ENCODE results near the gene COL18A1.

The COL18A1 gene

DNA sequence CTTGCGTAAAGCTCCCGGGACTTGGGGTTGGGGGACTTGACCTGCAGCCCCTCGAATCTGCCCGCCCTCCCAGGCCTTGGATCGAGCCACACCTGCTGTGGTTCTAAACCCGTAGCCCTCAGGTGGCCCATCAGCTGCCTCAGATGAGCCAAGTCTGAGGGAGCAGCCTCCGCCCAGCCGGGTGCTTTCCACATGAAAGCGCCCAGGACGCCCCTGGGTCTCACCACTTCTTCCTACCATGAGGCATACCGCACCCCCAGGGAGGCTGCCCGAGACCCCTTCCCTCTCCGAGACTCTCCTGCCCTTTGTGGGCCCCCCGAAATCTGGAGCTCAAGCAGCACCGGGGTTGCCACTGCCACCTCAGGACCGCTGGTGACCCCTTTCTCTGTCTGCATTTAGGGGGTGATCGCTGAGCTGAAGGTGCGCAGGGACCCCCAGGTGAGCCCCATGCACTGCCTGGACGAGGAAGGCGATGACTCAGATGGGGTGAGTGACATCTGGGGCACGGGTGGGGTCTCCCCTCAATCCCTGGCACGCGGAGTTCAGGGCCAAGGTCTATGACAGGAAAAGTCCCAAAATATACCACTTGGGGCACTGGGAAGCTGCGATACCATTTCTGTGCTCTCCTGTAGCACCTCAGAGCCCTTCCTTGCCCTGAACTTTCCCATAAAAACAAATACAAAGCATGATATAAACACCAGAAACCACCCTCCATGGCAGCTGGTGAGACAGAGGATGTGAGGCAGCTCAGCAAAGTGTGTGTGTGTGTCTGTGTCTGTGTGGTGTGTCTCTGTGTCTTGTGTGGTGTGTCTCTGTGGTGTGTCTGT lies 68.7 kb downstream of the COL18A1 start:
- DNase-seq (ENCODE audit: low read depth, low spot score): no peak
- H3K27ac ChIP-seq: no peak overlapping the region

DNA sequence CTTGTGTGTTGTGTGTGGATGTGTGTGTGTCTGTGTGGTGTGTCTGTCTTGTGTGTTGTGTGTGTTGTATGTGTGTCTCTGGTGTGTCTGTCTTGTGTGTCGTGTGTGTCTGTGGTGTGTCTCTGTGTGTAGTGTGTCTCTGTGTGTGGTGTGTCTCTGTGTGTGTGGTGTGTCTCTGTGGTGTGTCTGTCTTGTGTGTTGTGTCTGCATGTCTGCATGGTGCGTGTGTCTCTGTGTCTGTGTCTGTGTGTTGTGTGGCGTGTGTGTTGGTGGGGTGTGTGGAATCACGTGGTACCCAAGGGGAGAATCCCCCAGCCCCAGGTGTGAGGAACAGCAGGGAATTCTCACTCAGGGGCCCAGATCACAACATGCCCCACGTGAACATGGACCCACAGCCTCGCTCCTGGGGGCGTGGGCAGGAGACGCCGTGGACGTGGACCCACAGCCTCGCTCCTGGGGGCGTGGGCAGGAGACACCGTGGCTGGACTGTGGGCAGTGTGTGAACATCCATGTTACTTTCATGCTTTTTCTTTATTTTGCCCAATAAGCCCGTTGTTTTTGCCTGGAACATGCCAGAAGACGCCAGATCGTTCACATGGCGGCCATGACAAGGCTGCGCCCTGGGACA lies 69.5 kb downstream of the COL18A1 start:
- no peak for DNase-seq (ENCODE audit: low read depth, low spot score)
- no peak overlapping the region for H3K27ac ChIP-seq

DNA sequence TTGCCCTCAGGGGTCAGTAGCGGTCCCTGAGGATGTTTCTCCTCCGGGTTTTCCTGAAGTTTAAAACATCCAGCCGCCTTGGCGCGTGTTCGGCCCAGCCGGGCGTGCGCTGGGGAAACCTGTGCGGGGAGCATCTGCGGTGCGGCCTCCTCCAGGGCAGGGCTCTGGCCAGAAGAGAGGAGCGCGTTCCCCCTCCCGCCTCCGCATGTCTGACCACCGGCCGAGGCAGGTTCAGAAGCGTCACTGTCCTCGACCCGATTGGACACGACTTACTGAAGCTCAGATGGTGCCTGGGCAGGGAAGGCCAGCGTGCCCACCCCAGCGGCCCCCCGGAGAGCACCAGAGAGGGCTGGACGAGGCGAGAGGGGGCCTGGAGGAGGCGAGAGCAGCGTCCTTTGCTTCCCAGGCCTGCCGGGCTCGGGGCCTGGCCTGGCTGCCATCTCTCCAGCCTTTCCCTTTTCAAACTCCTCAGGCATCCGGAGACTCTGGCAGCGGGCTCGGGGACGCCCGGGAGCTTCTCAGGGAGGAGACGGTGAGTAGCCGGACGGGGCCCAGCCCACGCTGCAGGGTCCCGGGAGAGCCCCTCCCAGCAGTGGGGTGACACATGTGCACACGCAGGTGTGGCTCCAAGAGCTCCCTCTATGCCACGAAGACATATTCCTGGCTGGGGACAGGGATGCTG lies 70.2 kb downstream of the COL18A1 start:
- no peak for DNase-seq (ENCODE audit: low read depth, low spot score)
- H3K27ac ChIP-seq: no peak overlapping the region

DNA sequence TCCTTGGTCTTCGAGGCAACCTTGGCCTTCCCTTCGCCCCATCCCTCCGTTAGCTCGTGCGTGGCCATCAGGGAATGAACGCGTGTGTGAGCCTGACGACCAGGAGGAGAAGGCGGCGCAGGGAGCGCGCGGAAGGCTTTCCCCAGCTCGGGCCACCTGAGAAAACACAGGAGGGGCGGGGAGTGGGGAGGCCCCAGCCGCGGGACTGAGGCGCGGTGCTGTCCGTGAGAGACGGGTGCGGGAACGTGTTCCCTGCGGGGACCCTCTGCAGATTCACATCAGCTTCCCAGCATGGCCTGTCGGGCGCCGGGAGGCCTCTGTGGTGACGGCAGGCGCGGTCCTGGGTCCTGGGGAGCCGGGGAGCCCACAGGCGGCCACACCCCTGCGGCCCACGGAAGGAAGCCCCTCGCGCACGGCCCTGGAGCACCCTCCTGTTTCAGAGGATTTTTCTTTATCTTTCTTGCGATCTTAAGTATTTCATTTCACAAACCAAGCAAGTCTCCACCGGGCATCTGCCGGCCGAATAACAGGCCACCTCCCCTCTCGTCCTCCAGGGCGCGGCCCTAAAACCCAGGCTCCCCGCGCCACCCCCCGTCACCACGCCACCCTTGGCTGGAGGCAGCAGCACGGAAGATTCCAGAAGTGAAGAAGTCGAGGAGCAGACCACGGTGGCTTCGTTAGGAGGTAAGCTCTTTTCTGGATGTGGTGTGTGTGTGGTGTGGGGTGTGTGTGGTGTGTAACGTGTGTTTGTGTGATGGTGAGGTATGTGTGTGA lies 71.0 kb downstream of the COL18A1 start:
- DNase-seq (ENCODE audit: low read depth, low spot score): no peak
- no peak overlapping the region for H3K27ac ChIP-seq

DNA sequence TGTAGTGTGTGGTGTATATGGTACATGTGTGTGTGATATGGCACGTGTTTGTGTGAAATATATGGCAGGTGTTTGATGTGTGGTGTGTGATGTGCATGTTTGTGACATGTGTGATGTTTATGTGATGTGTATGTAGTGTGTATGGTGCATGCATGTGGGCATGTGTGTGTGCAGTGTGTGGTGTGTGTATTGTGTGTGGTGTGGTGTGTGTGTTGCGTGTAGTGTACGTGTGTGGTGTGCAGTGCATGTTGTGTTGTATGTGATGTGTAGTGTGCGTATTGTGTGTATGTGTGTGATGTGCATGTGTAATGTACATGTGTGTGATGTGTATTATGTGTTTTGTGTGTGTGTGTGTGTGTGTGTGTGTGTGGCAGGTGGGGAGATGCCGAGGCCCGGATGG lies 71.6 kb downstream of the COL18A1 start:
- no peak overlapping the region for H3K27ac ChIP-seq

DNA sequence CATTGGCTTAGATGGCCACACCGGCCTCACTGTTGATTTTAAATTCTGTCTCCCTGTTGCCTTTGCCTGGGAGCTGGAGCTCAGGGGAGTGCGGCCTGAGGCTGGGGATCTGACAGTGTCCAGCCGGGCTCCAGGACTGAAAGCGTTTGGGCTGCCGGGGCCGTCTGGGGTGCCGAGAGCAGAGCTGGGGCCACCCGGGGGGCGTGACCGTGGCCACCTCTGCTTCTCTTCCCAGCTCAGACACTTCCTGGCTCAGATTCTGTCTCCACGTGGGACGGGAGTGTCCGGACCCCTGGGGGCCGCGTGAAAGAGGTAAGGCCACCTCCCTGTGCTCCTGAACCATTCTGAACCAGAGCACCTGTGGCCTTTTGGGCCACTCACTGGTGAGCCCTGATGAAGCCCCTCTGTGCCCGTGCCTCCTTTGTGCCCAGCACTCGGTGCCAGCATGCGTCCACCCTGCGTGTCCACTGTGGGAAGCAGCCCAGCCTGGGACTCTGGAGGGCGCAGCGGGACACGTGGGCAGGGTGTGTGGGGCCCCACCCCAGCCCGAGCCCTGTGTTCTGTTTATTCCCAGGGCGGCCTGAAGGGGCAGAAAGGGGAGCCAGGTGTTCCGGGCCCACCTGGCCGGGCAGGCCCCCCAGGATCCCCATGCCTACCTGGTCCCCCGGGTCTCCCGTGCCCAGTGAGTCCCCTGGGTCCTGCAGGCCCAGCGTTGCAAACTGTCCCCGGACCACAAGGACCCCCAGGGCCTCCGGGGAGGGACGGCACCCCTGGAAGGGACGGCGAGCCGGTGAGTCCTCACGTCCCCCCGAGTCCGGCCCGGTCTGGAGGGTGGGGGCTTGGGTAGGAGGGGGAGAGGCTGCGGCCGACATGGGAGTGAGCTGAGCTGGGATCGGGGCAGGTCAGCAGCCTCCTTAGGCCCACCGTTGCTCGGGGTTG lies 72.5 kb downstream of the COL18A1 start:
- DNase-seq (ENCODE audit: low read depth, low spot score): no peak
- H3K27ac ChIP-seq: no peak overlapping the region

More for the DNA sequence above, 71.6 kb downstream of the COL18A1 start:
- DNase-seq (ENCODE audit: low read depth, low spot score): no peak

DNA sequence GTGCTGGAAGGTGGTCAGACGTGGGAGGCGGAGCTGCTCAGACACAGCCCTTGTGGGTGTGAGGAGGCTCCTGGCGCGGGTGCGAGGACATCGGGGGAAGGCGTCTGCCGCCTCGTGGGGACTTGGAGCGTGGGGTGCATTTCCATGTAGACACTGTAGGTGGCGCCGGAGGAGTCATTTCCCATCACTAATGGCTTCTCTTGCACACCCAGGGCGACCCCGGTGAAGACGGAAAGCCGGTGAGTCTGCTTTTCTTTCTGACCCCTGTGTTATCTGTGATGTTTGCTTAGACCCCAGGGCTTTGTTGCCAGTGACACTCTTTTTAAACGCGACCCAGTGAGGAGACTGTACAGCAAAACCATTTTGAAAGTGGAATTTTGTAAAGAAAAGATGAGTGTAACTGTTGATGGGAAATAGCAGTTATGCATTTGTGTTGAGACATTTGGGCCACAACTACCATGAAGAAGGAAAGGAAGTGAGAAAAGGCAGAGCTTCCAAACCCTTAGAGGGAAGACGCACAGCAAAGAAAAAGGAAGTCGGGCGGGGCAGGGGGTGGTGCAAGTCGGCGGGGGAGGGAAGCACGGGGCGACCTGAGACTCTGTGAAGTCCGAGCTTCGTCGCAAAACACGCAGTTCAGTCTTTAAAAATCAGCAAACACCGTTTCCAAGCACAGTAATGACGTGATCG lies 73.3 kb downstream of the COL18A1 start:
- H3K27ac ChIP-seq: no peak overlapping the region
- no peak for DNase-seq (ENCODE audit: low read depth, low spot score)

DNA sequence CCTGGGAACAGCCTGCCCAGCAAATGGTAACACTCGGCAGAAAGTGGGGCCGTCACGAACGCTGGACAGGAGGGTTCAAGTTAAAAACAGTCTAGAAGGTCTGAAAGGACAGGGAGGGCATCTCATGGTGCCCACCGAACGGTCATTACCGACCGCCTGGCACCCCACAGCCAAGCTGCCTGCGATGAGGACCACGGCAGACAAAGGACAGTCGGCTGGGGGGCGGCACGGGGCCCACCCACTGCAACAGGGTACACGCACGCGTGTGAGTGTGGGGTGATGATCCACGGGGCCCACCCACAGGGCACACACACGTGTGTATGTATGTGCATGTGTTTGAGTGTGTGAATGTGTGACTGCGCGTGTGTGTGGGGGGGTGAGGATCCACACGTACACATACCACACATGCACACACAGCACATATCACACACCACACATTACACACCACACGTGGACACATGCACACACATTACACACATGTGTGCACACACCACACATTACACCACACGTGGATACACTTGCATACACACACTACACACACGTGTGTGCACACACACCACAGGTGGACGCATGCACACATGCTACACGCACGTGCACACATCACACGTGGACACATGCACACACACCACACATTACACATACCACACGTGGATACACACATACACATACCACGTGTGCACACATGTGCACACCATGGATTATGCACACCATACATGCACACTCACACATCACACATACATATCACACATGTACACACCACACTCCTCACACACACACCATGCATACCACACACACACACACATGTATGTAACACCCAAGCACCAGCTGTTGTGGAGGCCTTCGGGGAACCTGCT lies 74.1 kb downstream of the COL18A1 start:
- DNase-seq (ENCODE audit: low read depth, low spot score): no peak
- H3K27ac ChIP-seq: no peak overlapping the region

DNA sequence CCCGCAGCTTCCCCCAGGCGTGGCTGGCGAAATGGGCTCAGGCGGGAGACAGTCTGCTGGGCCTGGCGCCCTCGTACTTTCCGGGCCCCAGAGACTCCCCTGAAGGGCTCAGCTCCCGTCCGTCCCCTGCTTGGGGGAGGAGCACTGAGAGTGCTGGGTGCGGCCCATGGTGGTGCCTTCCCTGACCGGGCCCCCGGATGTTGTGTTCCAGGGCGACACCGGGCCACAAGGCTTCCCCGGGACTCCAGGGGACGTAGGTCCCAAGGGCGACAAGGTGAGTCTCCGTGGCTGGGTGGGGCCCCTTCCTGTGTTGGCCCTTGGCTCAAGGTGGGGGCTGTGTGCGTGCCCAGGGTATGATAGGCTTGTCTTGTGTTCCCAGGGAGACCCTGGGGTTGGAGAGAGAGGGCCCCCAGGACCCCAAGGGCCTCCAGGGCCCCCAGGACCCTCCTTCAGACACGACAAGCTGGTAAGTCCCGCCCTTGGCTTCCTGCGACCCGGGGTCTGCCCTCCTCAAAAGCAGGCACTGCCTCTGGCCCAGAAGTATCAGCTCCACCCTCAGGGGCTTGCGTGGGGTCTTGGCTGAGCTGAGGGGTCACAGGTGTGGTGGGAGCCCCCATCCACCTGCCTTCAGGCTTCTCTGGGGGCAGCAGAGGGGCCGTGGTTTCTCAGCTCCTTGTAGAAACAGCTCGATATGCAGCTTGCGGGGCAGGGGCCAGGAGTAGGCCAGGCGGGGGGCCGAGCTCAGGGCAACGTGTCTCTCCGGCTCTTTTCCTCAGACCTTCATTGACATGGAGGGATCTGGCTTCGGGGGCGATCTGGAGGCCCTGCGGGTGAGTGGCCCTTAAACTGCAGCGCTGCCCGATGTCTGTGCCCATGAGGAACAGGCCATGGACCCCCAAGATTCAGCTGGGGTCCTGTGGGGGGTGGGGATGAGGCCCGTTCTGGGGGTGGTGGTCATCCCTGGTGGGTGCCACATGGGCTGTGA lies 75.0 kb downstream of the COL18A1 start:
- H3K27ac ChIP-seq: no peak overlapping the region
- no peak for DNase-seq (ENCODE audit: low read depth, low spot score)

DNA sequence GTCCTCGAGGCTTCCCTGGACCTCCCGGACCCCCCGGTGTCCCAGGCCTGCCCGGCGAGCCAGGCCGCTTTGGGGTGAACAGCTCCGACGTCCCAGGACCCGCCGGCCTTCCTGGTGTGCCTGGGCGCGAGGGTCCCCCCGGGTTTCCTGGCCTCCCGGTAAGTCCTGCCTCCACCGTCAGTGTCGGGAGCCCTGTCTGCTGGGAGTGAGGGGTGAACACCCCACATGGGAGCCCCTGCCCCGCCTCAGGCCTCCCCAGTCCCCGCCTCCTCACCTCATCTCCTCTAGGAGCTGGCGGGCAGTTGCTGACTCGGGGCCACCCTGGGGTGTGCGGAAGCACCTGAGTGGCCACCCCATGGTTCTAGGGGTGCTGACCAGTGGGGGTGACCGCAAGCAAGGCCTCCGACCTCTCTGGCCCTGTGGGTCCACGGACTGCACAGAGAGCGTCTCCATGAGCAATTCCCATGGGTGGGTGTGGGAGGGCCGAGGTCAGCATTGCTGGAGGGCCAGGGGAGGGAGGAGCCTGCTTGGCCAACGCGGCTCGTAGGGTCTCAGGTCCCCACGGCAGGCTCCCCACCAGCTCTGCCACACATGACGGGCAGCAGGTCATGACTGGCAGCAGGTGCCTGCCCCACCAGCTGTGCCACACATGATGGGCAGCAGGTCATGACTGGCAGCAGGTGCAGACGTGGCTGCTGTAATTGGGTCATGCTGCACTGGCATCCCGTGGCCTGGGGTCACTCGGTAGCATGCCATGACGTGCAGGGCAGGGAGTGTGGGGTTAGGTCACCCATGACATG lies 75.9 kb downstream of the COL18A1 start:
- no peak for DNase-seq (ENCODE audit: low read depth, low spot score)
- no peak overlapping the region for H3K27ac ChIP-seq

DNA sequence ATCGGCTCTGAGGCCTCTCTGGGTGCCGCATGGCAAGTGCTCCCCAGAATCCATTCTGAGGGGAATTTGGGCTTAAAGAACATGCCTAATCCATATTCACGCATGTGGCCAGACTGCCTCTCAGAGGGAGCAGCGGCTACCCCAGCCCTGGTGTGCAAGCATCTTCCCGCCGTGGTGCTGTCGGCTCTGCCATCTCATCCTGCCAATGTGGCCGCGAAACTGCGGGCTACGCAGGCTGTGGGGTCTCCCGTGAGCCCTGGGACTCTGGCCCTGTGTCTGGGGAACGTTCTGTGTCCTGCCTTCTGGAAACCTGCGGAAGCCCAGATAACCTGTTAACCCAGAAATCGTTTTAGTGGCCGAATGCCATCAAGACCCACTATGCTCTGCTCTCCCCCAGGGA lies 76.6 kb downstream of the COL18A1 start:
- no peak overlapping the region for H3K27ac ChIP-seq
- DNase-seq (ENCODE audit: low read depth, low spot score): no peak

DNA sequence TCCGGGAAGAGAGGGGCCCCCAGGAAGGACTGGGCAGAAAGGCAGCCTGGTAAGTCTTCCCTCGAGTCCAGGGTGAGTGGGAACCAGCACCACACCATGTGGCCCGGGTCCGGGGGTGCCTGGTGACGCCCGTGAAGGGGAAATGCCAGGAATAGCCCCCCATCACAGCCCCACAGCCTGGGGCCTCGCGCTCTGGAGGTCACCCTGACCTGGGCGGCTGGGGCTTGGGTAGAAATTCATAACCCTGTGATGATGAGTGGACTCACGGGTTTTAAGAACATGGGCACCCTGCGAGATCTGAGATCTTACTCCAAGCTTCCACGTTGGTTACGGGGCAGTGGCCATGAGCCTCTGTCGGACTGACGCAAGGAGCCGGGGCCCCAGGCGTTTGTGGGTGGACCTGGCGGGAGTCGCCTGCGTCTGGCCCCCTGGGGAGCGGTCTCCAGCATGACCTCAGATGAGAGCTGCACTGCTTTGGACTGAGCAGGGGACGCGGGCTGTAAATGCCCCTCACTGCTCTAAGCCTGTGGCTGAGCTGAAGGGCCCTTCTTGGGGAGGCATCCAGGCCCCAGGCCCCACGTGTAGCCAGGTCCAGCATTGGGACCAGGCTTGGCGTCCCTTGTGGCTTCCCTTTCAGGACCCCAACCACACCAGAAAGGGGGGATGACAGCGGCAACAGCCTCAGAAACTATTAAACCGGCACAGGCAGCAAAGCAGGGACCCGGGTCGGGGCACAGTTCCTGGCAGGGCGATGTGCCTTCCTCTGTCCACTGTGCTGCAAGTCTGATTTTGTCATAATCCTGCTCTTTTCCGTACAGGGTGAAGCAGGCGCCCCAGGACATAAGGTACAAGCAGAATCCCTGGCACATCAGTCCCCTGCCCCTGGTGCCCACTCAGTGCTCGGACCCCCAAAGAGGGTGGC lies 77.3 kb downstream of the COL18A1 start:
- H3K27ac ChIP-seq: no peak overlapping the region

DNA sequence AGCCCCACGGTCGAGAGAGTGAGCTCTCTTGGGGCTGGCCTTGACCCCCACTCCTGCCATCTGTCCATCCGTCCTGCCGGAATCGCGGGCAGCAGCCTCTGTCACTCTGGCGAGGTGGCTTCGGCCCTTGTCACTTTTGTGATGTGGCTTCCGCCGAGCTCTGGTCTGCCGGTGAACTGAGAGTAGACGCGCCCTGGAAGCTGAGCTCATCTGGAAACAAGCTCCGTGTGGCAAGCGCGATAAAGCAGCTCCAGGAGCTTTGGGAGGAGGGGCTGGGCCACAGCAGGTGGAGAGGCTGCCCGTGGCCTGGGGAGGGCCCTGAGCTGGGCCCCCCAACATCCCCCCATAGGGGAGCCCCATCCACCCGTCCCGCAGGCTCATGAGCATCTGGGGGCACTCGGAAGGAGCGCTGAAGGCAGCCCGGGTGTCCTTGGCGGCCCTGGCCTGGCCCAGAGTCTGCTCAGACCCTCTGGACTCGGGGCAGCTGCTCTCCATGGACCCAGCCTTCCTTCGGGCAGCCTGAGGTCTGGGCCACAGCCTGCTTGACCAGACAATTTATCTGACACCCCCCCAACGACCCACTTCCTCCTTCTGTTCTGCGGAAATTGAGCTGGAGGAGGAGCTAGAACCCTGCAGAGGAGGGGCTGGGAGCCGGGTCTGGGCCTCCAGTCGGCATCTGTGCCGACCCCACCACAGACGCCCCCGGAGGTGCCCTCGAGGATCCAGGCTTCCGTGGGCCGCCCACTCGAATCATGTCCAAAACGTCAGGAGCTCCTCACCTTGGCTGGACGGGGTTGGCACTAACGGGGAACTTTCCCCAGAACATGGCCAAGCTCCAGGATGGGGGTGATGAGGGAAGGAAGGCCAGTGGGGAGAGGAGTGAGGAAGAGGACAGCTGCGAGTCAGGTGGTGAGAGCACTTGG lies 78.2 kb downstream of the COL18A1 start:
- DNase-seq (ENCODE audit: low read depth, low spot score): no peak
- no peak overlapping the region for H3K27ac ChIP-seq

More for the DNA sequence above, 77.3 kb downstream of the COL18A1 start:
- no peak for DNase-seq (ENCODE audit: low read depth, low spot score)

DNA sequence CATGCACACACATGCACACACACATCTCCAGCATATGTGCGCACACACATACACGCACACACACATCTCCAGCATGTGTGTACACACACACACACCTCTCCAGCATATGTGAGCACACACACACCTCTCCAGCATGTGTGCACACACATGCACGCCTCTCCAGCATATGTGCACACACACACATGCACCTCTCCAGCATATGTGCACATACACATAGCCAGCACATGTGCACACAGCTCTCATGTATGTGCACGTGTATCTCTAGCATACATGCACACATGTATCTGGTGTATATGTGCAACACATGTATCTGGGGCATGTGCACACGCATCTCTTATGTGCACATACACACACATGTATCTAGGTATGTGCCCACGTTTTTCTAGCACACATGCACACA lies 79.4 kb downstream of the COL18A1 start:
- H3K27ac ChIP-seq: no peak overlapping the region
- no peak for DNase-seq (ENCODE audit: low read depth, low spot score)

All from epithelial cell of prostate (primary cell).